ENCODE results near the gene NKPD1. TPM values are rescaled to one million over a fixed set of nuclear protein-coding genes. Genes with fewer than 3 reads are reported as not detected.

Gene NKPD1
- total and polyA plus RNA-seq, 9 of the 15 experiments (the other 6 are each of a cell fraction or from before 2014, with no cell fraction given): 0.03 to 0.09 (median 0.04) TPM; not detected in 5

DNA sequence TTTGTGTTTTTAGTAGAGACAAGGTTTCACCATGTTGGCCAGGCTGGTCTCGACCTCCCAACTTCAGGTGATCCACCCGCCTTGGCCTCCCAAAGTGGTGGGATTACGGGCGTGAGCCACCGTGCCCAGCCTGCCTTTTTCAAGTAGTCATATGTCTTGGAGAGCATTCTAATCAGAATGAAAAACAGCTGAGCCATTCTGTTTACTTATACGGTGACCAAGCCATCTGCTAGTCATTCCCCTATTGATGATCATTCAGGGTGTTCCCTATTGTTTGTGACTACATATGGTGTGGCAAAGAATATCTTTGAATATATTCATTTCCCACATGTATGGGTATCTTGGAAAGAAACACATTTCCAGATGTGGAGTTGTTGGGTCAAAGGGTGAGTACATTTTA lies 35.0 kb upstream of the NKPD1 start (continued):
- no peak for TF ChIP-seq XRCC5 (IDR thresholded peaks at IDR 0.05; ENCODE audit: low read depth, low read length)
- TF ChIP-seq C11orf30 (IDR thresholded peaks at IDR 0.05; ENCODE audit: low read depth): peak; percentile 84
- no peak for TF ChIP-seq ARHGAP35 (IDR thresholded peaks at IDR 0.05; ENCODE audit: partially characterized antibody)
- peak; percentile 43 for TF ChIP-seq DACH1 (IDR thresholded peaks at IDR 0.05; ENCODE audit: partially characterized antibody)
- no peak for TF ChIP-seq CBX5 (IDR thresholded peaks at IDR 0.05; ENCODE audit: borderline replicate concordance, low read depth)
- TF ChIP-seq, protein P1, sequence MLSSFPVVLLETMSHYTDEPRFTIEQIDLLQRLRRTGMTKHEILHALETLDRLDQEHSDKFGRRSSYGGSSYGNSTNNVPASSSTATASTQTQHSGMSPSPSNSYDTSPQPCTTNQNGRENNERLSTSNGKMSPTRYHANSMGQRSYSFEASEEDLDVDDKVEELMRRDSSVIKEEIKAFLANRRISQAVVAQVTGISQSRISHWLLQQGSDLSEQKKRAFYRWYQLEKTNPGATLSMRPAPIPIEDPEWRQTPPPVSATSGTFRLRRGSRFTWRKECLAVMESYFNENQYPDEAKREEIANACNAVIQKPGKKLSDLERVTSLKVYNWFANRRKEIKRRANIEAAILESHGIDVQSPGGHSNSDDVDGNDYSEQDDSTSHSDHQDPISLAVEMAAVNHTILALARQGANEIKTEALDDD (IDR thresholded peaks at IDR 0.05): no peak
- no peak for TF ChIP-seq KLF10 (CRISPR knock-in tag; IDR thresholded peaks at IDR 0.05)
- peak; percentile 21; the same call in 1 of the 2 replicates for TF ChIP-seq FOXA1 (IDR thresholded peaks at IDR 0.05; ENCODE audit: borderline replicate concordance)
- no peak for TF ChIP-seq COPS2 (conservative IDR thresholded peaks at IDR 0.05)
- TF ChIP-seq FOXA3 (CRISPR knock-in tag; conservative IDR thresholded peaks at IDR 0.05 in 1 of 2, IDR thresholded peaks at IDR 0.05 in 1 of 2): peak in 1 of 2 experiments; percentile 81; a peak in 1 of 4 replicates
- no peak for TF ChIP-seq HEY1 (CRISPR knock-in tag; IDR thresholded peaks at IDR 0.05; ENCODE audit: borderline replicate concordance)
- TF ChIP-seq NR4A1 (CRISPR knock-in tag; IDR thresholded peaks at IDR 0.05): no peak
- no peak for TF ChIP-seq NR4A1 (tag; IDR thresholded peaks at IDR 0.05)
- TF ChIP-seq SUPT5H (IDR thresholded peaks at IDR 0.05): no peak
- TF ChIP-seq ATF3 (IDR thresholded peaks at IDR 0.05): peak; percentile 60
- no peak for TF ChIP-seq ATF3 (CRISPR knock-in tag; conservative IDR thresholded peaks at IDR 0.05)

All from K562 (cell line).